ENCODE measurements around the gene PLXNB3.
A peak's percentile ranks its signal among the peaks of the same experiment; 100 is the strongest.
"Not testable (repeated sequence)": the region's sequence is repeated elsewhere in the genome, so short reads cannot be mapped to it uniquely, and the experiment has no call there.

PLXNB3 gene

DNA sequence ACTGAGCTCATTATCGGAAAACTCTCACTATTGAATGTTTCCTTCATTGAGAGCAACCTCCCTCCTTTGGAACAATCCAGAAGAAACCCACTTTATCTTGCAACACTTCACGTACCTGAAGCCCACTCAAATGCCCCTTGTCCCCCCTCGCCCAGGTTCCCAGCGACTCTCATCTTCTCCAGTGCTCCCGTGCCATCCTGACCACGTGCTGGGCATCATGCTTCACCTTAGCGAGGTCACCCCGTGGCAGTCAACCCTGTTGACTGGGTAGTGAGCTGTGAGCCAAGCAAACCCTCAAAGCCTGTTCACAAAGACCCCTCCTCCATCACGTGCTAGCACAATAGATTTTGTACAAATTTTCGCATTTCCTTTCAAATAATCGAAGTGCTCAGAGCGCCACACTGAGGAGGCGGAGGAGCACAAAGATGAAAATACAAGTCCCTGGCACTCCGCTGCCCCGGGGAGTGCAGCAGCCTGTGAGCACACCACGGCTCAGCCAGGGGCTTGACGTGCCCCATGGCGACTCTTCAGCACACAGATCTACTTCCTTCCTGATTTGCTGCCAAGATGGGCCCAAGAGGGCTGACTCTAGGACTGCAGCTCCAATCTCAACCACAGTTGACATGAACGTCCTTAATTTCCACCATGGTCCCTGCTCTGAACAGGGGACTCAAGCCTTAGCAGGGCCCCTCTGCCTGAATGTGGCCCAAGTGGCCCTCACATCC, 50.7 kb downstream of the PLXNB3 start:
- no peak for DNase-seq (ENCODE audit: low read depth, low spot score)

DNA sequence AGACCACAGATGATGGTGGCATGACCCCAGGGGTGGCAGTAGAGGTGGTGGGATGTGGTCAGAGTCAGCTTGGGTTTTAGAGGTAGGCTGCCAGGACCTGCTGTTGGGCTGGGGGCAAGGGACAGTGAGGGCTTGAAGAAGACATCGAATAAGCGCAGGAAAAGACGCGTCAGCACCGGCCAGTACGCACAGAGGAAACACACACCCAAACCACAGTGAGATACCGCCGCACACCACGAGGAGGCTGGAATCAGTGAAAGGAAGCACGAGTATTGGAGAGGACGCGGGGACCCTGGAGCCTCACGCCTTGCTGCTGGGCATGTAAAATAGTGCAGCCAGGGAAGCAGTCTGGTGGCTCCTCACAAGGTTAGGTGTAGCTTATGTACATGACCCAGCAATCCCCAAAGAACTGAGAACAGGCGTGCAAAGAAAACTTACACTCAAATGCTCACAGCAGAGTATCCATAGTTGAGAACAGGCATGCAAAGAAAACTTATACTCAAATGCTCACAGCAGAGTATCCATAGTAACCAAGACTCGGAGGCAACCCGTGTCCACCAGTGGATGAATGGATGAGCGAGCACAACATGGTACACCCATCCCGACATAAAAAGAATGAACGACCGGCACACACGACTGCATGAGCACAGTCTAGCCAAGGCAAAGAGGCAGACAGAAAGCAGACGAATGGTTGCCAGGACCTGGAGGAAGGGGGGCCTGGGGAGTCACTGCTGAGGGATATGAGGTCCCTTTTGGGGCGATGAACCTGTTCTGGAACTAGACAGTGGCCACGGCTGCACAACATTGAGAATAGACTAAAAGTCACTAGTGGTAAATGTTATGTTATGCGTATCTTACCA, 53.0 kb downstream of the PLXNB3 start:
- DNase-seq (ENCODE audit: low read depth, low spot score) = peak; percentile 55

DNA sequence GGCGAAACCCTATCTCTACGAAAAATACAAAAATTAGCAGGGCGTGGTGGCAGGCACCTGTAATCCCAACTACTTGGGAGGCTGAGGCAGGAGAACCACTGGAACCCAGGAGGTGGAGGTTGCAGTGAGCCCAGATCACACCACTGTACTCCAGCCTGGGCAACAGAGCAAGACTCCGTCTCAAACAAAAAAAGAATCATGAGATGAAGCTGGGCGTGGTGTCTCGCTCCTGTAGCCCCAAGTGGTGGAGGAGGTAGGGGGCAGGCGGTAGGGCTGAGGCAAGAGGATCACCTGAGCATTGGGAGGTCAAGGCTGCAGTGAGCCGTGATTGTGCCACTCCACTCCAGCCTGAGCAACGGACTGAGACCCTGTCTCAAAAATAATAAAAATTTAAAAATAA, 54.0 kb downstream of the PLXNB3 start:
- DNase-seq (ENCODE audit: low read depth, low spot score) = not testable (repeated sequence)

DNA sequence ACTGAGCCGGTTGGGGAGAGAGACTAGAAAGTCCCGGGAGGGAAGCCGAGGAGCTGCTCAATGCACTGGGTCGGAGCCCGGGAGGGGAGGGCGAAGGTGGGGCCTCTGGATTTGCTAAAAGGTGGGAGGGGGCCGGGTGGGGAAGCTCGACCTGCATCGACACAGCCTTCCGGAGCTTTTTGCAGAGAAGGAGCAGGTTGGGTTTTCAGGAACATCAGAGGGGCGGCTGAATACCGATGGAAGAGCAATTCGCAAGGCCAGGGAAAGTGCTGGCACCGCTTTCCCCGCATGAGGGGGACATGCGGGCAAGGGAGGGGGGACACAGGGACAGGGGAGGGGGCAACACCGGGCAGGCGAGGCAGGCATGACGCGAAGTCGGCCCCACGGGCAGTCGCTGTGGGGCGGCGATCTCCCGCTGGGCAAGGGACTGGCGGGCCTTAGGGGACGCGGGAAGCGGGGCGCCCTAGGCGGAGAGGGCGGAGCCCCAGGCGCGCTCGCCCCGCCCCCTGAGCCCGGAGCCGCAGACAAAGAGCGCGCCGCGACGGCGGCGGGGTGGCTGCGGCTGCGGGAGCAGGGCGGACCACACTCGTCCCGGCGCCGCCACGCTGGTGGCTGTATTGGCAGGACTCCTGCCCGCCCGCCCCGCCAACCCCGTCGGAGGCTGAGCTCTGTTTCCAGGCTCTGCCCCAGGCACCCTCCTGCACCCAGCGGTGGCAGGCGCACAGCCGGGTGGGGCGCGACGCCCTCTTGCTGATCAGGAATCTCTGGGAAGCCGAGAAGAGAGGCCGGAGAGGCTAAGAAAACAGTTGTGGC, 54.7 kb downstream of the PLXNB3 start:
- peak; percentile 78 for DNase-seq (ENCODE audit: low read depth, low spot score)

DNA sequence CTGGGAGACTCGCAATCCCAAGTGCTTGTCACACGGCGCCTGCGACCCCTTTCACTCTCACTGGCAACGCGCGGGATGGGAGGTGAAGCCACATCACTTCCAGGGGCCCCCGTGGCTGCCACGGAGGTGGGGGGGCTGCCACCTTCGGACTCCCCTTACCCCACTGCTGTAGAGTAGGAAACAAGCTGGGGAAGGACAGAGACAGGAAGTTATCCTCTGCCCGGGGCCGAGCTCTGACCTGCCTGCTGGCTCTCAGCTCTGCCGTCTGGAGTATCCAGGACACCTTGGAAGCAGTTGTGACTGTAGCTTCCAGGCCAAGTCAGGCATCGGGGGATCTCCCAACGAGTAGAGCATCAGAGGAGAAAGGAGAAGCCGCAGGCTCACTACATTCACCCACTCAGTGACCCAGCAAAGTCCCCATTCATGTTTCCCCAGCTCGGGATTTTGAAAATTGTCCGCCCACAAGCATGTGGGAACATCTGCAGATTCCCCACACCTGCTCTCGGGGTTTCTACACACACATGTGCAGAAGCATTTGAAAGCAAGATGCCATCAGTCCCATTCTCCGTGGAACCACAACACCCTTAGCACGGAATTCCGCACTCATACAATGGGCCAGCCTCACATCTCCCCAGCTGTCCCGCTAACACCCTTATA, 55.5 kb downstream of the PLXNB3 start:
- peak; percentile 69 for DNase-seq (ENCODE audit: low read depth, low spot score)

- DNase-seq (ENCODE audit: low read depth, low spot score) = no peak
These were observed 56.6 kb downstream of the PLXNB3 start for GRCh38 chrX:153820601-153821000.

DNA sequence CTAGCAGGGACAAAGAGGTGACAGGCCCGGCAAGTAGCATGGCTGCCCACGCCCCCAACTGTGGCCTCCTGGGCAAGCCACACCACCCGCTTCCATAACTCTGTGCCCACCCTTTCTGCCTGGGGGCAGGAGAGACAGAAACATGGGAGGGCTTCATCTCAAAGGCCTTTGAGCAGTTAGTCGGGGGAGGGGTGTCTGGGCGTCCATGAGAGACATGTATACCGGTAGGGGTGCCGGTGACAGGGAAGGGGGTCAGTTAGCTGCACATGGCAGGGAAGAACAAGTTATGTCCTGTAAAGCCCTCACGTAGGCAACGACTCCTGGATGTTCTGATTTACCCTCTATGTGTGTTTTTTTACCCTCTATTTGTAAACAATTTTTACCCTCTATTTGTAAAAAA, 57.0 kb downstream of the PLXNB3 start:
- no peak for DNase-seq (ENCODE audit: low read depth, low spot score)

DNA sequence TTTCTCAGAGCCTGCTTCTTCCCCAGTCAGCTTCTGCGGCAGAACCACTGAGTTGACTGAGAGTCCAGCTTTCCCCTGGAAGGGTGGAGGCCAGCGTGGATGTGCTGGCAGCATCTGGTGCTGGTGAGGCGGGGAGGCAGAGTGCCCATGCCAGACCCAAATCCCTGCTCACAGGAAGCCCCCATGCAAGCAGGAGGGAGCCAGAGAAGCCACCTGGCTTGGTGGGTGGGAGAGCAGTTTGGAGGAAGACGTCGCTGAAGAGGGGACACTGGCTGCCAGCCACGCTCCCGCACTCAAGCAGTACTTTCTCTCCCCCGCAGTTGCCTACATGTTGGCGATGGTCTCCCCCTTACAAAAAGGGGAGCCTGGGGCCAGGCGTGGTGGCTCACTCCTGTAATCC, 60.3 kb downstream of the PLXNB3 start:
- DNase-seq (ENCODE audit: low read depth, low spot score) = no peak

DNA sequence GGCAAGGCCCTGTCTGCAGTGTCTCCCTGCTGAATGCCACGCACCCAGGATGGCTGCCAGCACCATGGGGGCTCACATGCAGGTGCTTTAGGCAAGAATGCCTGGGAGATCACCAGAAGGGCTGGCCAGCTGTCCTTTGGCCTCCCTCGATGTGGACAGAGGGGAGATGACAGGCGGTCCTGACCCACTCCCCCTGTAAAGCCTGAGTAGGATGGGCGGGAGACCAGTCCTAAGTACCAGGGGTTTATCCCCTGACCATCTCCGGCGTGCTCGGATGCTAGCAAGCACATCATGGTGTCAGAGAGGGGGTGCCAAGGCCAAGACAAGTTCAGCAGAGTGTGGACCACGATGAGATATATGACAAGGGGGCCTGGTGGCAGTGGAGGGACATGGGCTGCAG, 61.0 kb downstream of the PLXNB3 start:
- no peak for DNase-seq (ENCODE audit: low read depth, low spot score)

All from ELF-1 (cell line).